Calu3 (cell line): ENCODE results near the gene NTF3. TPM values are rescaled to one million over a fixed set of nuclear protein-coding genes. Genes with fewer than 3 reads are reported as not detected.

Experiments used
- BruUV-seq: library from RNA; stranded (reverse); fragments of 400-500 nt; replicated peaks from 2 replicates; lab custom pipeline; 2021; lab: Mats Ljungman, UMichigan
- CTCF ChIA-PET: fragments of 300-600 bp; sonication (Branson Sonifier 250); formaldehyde crosslinking; loops from one replicate; lab custom pipeline; 2022; ENCODE audit warnings: antibody characterized with exemption; lab: Charles Lee
- DNase-seq: peaks from one replicate; pipeline ENCODE4 v3.0.0; 2022
- H3K27ac Mint-ChIP-seq: one replicate; pipeline ENCODE4 v1.8.0; 2022; ENCODE audit warnings: mixed read lengths; ENCODE audit not compliant: unreplicated experiment
- H3K27me3 Mint-ChIP-seq: one replicate; pipeline ENCODE4 v1.8.0; 2022; ENCODE audit warnings: mixed read lengths; ENCODE audit not compliant: unreplicated experiment
- H3K36me3 Mint-ChIP-seq: one replicate; pipeline ENCODE4 v1.8.0; 2022; ENCODE audit warnings: mild to moderate bottlenecking, moderate library complexity, mixed read lengths; ENCODE audit not compliant: insufficient read depth, unreplicated experiment
- H3K4me1 Mint-ChIP-seq: one replicate; pipeline ENCODE4 v1.8.0; 2022; ENCODE audit warnings: mild to moderate bottlenecking, low read depth, mixed read lengths; ENCODE audit not compliant: unreplicated experiment
- H3K4me3 Mint-ChIP-seq: one replicate; pipeline ENCODE4 v1.8.0; 2022; ENCODE audit warnings: mild to moderate bottlenecking, low read depth, moderate library complexity, mixed read lengths; ENCODE audit not compliant: unreplicated experiment
- H3K9me3 Mint-ChIP-seq: one replicate; pipeline ENCODE4 v1.8.0; 2022; ENCODE audit warnings: low read depth, mixed read lengths; ENCODE audit not compliant: unreplicated experiment
- CTCF ChIP-seq: fragments of 200-600 bp; IDR thresholded peaks from one replicate; pipeline ENCODE4 v1.8.0; 2022; ENCODE audit warnings: antibody characterized with exemption; ENCODE audit not compliant: unreplicated experiment
- intact Hi-C: fragments of 100-400 bp; cut with micrococcal nuclease; formaldehyde crosslinking; loops from one replicate; pipeline ENCODE4 v1.10.0; 2022; ENCODE audit not compliant: unreplicated experiment
- total RNA-seq: library from RNA; stranded (reverse); gene quantifications from 2 replicates; pipeline ENCODE4 v1.2.3, GENCODE V29; 2022

Gene NTF3
- total RNA-seq, 1 experiment from 2014 or later, result not detected

- CTCF ChIA-PET, result no interaction called here
- intact Hi-C loops, result no loop called here
- no peak for TF ChIP-seq CTCF
- Mint-ChIP-seq H3K27ac (no peak overlapping the region), H3K4me1 (no peaks in the 10 kb centered on the region), H3K27me3 (no peaks in the 10 kb centered on the region), H3K4me3 (no peak overlapping the region), H3K9me3 (peaks cover 5% of the 10 kb centered on the region), H3K36me3 (no peaks in the 10 kb centered on the region)
- no peak for DNase-seq
- BruUV-seq, result no TSS peak
These were observed 93.0 kb downstream of the NTF3 start for GRCh38 chr12:5524769-5525436.

GRCh38 chr12:5525783-5526367 is 94.0 kb downstream of the NTF3 start:
- peaks cover 5% of the 10 kb centered on the region for H3K9me3 Mint-ChIP-seq
- intact Hi-C loops, result no loop called here
- H3K36me3 Mint-ChIP-seq, result no peaks in the 10 kb centered on the region
- no peak overlapping the region for H3K27ac Mint-ChIP-seq
- CTCF ChIA-PET, result no interaction called here
- H3K4me1 Mint-ChIP-seq, result no peaks in the 10 kb centered on the region
- TF ChIP-seq CTCF, result no peak
- H3K27me3 Mint-ChIP-seq, result no peaks in the 10 kb centered on the region
- BruUV-seq, result no TSS peak
- DNase-seq, result no peak
- H3K4me3 Mint-ChIP-seq, result no peak overlapping the region

- no peaks in the 10 kb centered on the region for H3K4me1 Mint-ChIP-seq
- no peaks in the 10 kb centered on the region for H3K36me3 Mint-ChIP-seq
- TF ChIP-seq CTCF, result no peak
- CTCF ChIA-PET, result no interaction called here
- no peaks in the 10 kb centered on the region for H3K27me3 Mint-ChIP-seq
- H3K9me3 Mint-ChIP-seq, result peaks cover 12% of the 10 kb centered on the region
- intact Hi-C loops, result no loop called here
- no TSS peak for BruUV-seq
- no peak overlapping the region for H3K27ac Mint-ChIP-seq
- DNase-seq, result no peak
- no peak overlapping the region for H3K4me3 Mint-ChIP-seq
These were observed 101.5 kb downstream of the NTF3 start for GRCh38 chr12:5533368-5533767.

GRCh38 chr12:5534426-5535199 is 102.7 kb downstream of the NTF3 start:
- CTCF ChIA-PET, result no interaction called here
- Mint-ChIP-seq H3K4me3 (no peak overlapping the region), H3K9me3 (peaks cover 16% of the 10 kb centered on the region), H3K4me1 (no peaks in the 10 kb centered on the region), H3K36me3 (no peaks in the 10 kb centered on the region), H3K27me3 (no peaks in the 10 kb centered on the region), H3K27ac (no peak overlapping the region)
- DNase-seq, result no peak
- intact Hi-C loops, result no loop called here
- TF ChIP-seq CTCF, result no peak
- BruUV-seq, result no TSS peak
